Measurements from ENCODE around the gene G6PC3.

DNA sequence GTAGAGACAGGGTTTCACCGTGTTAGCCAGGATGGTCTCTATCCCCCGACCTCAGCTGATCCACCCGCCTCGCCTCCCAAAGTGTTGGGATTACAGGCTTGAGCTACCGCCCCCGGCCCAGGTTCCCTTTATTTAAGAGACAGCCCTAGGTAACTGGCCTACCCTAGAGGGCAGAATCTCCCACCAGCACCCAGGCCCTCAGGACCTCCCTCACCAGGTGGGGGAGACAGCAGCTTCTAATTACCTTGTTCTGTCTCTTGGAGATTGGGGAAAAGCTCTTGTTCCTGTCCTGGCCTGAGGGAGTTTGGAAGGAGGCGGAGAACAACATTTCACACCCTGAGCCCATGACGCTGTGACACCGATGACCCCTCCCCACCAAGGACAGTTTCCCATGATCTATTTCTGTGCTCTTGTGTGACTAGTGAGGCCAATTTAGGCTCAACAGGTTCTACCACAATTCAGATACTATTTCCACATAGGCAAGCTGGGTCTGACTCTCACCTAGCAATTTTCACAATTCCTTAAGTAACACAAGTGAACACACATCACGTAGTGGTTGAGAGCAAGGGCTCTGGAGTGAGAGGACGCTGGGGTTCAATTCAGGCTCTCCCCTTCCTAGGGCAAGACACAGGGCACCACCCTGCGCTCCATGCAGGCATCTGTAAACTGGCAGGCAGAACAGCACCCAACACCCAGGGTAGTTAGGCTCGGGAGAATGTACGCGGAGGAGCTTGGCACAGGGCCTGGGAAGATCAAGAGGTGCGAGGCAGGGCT, 32.5 kb downstream of the G6PC3 start:
- TF ChIP-seq CTCF (IDR thresholded peaks at IDR 0.05) (no peak), ZFX (IDR thresholded peaks at IDR 0.05; ENCODE audit: borderline replicate concordance) (no peak)
